Measurements from ENCODE around the gene ZBTB5. TPM values are rescaled to one million over a fixed set of nuclear protein-coding genes. Genes with fewer than 3 reads are reported as not detected.

The ZBTB5 gene
- total and polyA plus RNA-seq, 9 donors = 7.4 to 13.7 (median 11.8) TPM

DNA sequence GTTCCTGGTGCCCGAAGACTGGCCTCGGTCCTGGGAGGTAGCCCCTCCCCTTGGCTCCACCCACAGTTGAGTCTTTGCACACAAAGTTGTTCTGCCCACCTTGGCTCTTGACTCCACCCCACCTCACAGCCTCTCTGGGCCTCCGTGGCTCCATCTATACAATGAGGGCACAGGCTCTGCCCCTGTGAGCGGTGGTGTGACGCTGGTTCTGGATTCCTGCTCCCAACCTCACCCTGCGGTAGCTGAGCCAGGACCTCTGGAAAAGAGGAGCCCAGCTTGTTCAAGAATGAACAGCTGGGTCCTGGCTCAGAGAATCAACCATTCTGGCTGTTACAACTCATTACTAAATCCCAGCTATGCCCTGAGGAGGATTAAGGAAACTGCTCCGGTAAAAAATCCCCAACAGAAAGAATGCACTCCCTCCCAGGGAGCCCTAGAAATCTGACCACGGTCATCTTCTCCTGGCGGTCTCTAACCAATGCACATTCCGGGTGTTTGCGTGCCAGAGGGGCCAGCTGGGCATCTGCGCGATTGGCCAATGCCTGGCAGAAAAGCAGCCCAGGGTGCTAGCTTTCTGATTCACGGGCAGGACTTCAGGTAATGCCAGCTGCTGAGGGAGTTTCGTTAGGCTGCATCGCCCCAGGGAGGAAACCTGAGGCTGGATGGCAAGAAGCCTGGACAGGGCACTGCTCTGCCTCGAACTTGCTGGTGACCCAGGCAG, 52.7 kb downstream of the ZBTB5 start:
- intact Hi-C loops (cut with DNase I) = loop anchor here in 1 of 4 donors (10.0 kb wide), 1 partner anchor 162 kb away; the partner anchor contains the start of gene FBXO10

DNA sequence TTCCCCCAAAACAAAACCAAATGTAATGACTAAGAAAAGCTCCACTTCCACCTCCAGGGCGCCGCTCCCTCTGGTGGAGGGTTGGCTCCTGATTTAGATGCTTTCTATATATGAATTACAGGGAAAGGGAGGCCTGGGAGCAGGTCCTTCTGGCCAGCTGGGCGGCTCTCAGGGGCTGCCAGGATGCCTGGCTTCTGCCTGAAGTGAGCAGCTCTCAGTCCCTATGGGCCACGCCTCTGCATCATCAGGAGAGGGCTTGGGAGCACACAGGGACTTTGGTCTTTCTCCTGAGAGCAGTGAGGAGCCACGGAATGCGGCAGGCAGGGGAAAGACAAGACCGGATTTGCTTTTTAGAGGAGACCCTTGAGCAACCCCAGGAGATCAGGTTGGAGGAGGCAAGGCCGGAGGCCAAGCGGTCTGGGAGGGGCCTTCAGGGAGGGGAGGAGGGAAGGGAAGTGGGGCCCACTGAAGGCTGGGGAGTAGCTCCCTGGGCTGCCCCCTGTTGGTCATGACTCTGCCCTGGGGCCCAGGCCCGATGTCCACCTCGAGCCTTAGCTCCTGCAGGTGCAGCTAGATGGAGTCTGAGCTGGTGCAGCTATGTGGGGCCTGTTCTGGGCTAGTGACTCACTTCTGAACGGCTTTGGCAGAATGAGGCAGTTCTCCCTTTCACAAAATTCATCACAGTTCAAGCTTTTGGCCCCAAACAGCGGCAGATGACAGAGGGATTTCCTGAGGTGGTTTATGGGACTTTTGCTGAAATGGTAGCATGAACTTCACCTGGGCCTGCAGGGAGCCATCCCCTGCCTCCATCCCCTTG, 54.1 kb downstream of the ZBTB5 start:
- no peak overlapping the region for H3K4me3 ChIP-seq
- no peak overlapping the region for H3K27ac ChIP-seq
- no peaks in the 10 kb centered on the region for H3K9me3 ChIP-seq
- H3K36me3 ChIP-seq = no peaks in the 10 kb centered on the region
- TF ChIP-seq, protein P1, sequence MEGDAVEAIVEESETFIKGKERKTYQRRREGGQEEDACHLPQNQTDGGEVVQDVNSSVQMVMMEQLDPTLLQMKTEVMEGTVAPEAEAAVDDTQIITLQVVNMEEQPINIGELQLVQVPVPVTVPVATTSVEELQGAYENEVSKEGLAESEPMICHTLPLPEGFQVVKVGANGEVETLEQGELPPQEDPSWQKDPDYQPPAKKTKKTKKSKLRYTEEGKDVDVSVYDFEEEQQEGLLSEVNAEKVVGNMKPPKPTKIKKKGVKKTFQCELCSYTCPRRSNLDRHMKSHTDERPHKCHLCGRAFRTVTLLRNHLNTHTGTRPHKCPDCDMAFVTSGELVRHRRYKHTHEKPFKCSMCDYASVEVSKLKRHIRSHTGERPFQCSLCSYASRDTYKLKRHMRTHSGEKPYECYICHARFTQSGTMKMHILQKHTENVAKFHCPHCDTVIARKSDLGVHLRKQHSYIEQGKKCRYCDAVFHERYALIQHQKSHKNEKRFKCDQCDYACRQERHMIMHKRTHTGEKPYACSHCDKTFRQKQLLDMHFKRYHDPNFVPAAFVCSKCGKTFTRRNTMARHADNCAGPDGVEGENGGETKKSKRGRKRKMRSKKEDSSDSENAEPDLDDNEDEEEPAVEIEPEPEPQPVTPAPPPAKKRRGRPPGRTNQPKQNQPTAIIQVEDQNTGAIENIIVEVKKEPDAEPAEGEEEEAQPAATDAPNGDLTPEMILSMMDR (IDR thresholded peaks at IDR 0.05) = no peak
- no peak for TF ChIP-seq POLR2A (IDR thresholded peaks at IDR 0.05)
- no peak for TF ChIP-seq EP300 (IDR thresholded peaks at IDR 0.05)
- no peaks in the 10 kb centered on the region for H3K27me3 ChIP-seq
- intact Hi-C loops (cut with DNase I) = loop anchor here in 1 of 4 donors (10.0 kb wide), 1 partner anchor 164 kb away; the partner anchor contains the start of gene FBXO10
- H3K4me1 ChIP-seq (ENCODE audit: insufficient read depth) = peaks cover 2% of the 10 kb centered on the region
- no peak for DNase-seq
- WGBS, 3 donors = 84 to 87% (median 86%) methylated on average over 11 to 13 of the region's 13 CpGs

More for the DNA sequence above, 52.7 kb downstream of the ZBTB5 start:
- no peaks in the 10 kb centered on the region for H3K9me3 ChIP-seq
- DNase-seq = no peak
- 29 to 49% (median 32%) methylated on average over 17 of the region's 17 CpGs for WGBS, 3 donors
- no peaks in the 10 kb centered on the region for H3K27me3 ChIP-seq
- H3K36me3 ChIP-seq = no peaks in the 10 kb centered on the region
- no peak overlapping the region for H3K27ac ChIP-seq
- TF ChIP-seq, protein P1 (IDR thresholded peaks at IDR 0.05) = no peak
- no peak overlapping the region for H3K4me3 ChIP-seq
- H3K4me1 ChIP-seq (ENCODE audit: insufficient read depth) = no peaks in the 10 kb centered on the region

- Histone ChIP-seq H3K9me3 (no peaks in the 10 kb centered on the region), H3K4me3 (no peak overlapping the region), H3K4me1 (ENCODE audit: insufficient read depth) (peaks cover 3% of the 10 kb centered on the region), H3K27ac (no peak overlapping the region), H3K36me3 (no peaks in the 10 kb centered on the region), H3K27me3 (no peaks in the 10 kb centered on the region)
- 92 to 94% (median 92%) methylated on average over 9 of the region's 9 CpGs for WGBS, 3 donors
- intact Hi-C loops (cut with DNase I) = loop anchor here in 1 of 4 donors (10.0 kb wide), 1 partner anchor 164 kb away; the partner anchor contains the start of gene FBXO10
- TF ChIP-seq EP300 (IDR thresholded peaks at IDR 0.05) (no peak), POLR2A (IDR thresholded peaks at IDR 0.05) (no peak)
- TF ChIP-seq, protein P1 (IDR thresholded peaks at IDR 0.05) = no peak
- no peak for DNase-seq
Measured at GRCh38 chr9:37410354-37410861, 54.8 kb downstream of the ZBTB5 start.

- TF ChIP-seq POLR2A (IDR thresholded peaks at IDR 0.05) (no peak), EP300 (IDR thresholded peaks at IDR 0.05) (no peak)
- TF ChIP-seq, protein P1 (IDR thresholded peaks at IDR 0.05) = no peak
- intact Hi-C loops (cut with DNase I) = no loop called here
- 90 to 94% (median 91%) methylated on average over 22 of the region's 22 CpGs for WGBS, 3 donors
- H3K27ac ChIP-seq = no peak overlapping the region
- H3K4me3 ChIP-seq = no peak overlapping the region
- no peaks in the 10 kb centered on the region for H3K9me3 ChIP-seq
- H3K36me3 ChIP-seq = no peaks in the 10 kb centered on the region
- no peaks in the 10 kb centered on the region for H3K27me3 ChIP-seq
- DNase-seq = no peak
- H3K4me1 ChIP-seq (ENCODE audit: insufficient read depth) = peaks cover 5% of the 10 kb centered on the region
Measured at GRCh38 chr9:37408933-37409710, 56.1 kb downstream of the ZBTB5 start.

All from ovary (tissue), 9 donors.